ENCODE data around the gene FBXO11. TPM values are rescaled to one million over a fixed set of nuclear protein-coding genes. Genes with fewer than 3 reads are reported as not detected.

The FBXO11 gene
- polyA plus RNA-seq, 1 donor, result 55.4 TPM

DNA sequence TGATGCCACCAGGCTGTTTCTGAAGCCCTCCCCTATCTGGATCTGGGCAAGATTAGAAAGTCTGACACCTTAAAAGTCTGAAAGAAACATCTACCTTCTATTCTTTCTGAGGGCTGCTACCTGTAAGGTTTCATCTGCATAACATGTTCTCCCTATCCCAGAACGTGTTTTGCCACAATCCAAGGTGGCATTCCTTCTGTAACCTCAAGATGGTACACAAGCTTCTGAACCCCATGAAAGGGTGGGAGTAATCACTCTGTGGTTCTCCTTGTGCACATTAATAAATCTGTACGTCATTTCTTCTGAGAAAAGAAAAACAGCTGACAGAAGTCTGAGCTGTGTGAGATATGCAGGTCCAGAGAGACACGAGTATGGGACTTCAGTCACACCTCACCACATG lies 165.2 kb downstream of the FBXO11 start:
- no peak for DNase-seq
- no peak overlapping the region for H3K27ac ChIP-seq (ENCODE audit: low read length)
- H3K36me3 ChIP-seq (ENCODE audit: control insufficient read depth, insufficient read depth, low read length), result no peaks in the 10 kb centered on the region
- H3K4me1 ChIP-seq (ENCODE audit: control insufficient read depth, insufficient read depth, low read length), result no peaks in the 10 kb centered on the region
- H3K9me3 ChIP-seq (ENCODE audit: control insufficient read depth, low read depth, low read length), result no peaks in the 10 kb centered on the region
- WGBS (ENCODE audit: insufficient coverage, low lambda C conversion rate), result no CpG with 5 or more reads among the region's 3 CpGs
- no peaks in the 10 kb centered on the region for H3K27me3 ChIP-seq (ENCODE audit: control insufficient read depth, insufficient read depth, low read length)
- H3K4me3 ChIP-seq (ENCODE audit: low read length), result no peak overlapping the region

Other genes with a start within 250 kb of the FBXO11 start
- gene MSH6, start 123.4 kb downstream of the FBXO11 start, polyA plus RNA-seq, result 46.7 TPM